GM13976 (cell line): ENCODE measurements around the gene ADGRD1.

ENCODE experiments used
- DNase-seq: peaks from one replicate; pipeline ENCODE4 v3.0.0; 2012; ENCODE audit warnings: low spot score
- CTCF ChIP-seq: IDR thresholded peaks from 2 replicates; pipeline ENCODE4 v1.5.1; 2012; ENCODE audit warnings: borderline replicate concordance, mild to moderate bottlenecking; ENCODE audit not compliant: insufficient read depth; ENCODE audit errors: extremely low read depth, missing control alignments, control extremely low read depth
- in situ Hi-C: fragments of 300-500 bp; cut with MboI; formaldehyde crosslinking; loops from one replicate; pipeline ENCODE4 v1.12.0; 2022; ENCODE audit warnings: low sequenced_read_pairs, mixed read lengths, inconsistent platforms; ENCODE audit not compliant: unreplicated experiment

ADGRD1 gene

DNA sequence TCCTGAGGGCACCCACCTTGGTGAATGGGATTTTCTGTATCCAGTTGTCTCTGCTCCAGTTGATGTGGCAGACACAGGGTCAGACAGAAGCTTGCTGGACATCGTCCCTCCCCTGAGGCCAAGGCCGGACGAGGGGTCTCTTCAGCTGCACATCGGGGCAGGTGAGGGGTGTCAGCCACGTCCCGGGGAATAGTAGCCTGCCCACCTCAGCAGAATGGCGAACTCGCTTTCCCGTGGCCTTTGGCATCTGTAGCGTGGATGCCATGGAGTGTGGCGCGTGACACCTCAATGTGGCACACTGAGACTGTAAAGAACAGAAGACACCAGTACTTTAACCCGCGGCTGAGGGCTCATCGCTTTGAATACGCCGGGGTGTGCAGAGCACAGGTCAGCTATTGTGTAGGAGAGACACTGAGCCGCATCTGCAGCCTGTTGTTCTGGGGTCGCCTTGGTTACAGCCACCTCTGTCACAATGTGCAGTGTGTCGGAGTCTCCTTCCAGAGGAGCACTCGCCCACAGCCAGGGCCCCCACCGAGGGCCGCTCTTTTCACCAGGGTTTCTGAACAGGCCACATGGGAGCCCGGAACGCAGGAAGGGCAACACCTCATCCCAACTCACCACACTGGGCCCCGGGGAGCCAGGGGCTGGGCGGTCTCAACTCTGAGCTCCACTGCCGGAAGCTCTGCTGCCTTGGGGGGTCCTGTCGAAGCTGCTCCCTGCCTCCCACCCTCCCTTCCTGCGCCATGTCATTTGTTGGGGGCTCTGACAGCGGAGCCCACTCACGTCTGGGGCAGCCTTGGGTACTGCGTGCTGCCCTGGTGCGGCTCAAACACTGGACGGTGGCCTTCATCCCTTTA is 77.0 kb downstream of the ADGRD1 start:
- DNase-seq = no peak
- in situ Hi-C loops = no loop called here
- TF ChIP-seq CTCF = no peak

DNA sequence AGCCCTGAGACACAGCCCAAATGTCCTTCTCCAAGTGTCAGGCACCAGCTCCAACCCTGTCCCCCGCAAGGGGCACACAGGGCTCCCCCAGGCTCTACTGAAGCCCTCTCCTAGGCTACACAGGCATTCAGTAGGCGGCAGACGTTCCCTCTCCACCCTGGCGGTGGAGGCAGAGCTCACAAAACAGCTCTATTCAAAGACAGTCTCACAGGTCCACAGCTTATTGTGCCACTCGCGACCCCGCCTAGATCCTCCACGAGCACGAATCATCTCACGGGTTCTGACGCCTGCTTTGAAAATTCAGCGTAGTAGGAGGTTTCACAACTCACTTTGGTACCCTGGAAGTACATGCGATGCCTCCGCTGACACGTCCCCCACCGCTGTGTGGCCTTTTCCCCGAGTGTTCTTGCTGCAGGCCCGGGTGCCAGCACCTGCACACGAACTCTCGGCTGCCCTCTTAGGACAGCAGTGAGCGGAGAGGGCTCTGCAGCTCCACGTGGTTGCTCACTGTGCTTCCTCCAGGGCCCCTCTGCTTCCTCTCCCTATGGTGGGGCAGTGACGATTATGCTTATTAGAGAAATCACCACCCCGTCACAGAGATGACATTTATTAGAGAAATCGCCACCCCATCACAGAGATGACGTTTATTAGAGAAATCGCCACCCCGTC is 78.5 kb downstream of the ADGRD1 start:
- TF ChIP-seq CTCF = no peak
- in situ Hi-C loops = no loop called here

GRCh38 chr12:131033486-131033885 is 79.8 kb downstream of the ADGRD1 start:
- TF ChIP-seq CTCF = no peak
- in situ Hi-C loops = no loop called here
- no peak for DNase-seq

More for the DNA sequence above, 78.5 kb downstream of the ADGRD1 start:
- no peak for DNase-seq

DNA sequence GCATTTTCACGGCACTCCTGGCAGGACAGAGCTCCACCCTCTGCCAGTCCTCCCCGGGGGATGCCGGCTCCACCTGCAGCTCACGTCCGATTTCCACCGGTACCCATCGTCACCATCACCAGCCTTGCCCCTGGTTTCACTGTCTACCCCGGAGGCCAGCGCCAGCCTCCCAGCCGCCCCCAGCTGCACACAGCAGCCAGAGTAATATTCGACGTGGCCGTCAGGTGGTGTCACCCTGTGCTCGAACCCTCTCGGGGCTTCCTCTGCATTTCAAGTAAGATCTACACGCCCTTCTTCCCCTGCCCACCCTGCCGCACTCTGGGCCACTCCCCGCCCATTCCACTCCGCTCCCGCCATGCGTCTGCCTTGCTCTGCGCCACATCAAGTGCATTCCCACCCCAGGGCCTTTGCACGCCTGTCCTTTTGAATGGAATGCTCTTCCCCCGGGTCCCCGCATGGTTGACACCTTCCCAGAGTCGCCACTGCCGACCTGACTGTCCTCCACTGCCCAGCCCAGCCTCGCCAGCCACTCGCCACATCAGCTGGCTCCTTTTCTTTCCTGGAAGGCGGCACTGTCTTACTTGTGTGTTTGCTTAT is 80.3 kb downstream of the ADGRD1 start:
- TF ChIP-seq CTCF = no peak
- in situ Hi-C loops = no loop called here
- no peak for DNase-seq

DNA sequence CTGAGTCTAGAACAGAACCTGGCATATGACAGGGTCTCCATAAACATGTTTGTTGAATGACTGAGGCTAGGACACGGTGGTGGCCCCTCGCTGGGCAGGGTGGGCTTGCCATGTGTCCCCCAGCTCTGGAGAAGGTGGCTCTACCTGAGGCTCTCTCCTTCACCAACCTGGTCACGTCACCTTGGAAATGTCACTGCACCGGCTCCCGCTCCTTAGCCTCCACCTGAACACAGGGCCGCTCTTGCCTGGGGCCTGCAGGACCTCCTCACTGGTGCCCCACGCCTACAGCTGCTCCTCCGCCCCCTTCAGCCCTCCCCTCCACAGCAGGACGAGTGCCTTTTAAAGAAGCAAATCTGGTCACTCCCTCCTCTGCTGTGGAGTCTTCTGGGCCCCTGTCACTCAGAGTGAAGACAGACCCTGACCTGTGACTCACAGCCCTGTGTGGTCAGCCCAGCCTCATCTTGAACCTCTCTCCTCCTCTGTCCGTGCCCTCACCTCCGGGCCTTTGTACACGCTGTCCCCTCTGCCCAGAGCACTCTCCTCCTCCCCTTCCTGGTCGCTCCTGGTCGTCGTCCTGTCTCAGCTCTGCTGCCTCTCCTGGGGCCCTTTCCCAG is 81.0 kb downstream of the ADGRD1 start:
- in situ Hi-C loops = no loop called here
- no peak for DNase-seq
- no peak for TF ChIP-seq CTCF

GRCh38 chr12:131035245-131035681 is 81.6 kb downstream of the ADGRD1 start:
- in situ Hi-C loops = no loop called here
- TF ChIP-seq CTCF = no peak
- peak; percentile 68 for DNase-seq
